ENCODE measurements around the gene GPR173.
A peak's percentile ranks its signal among the peaks of the same experiment; 100 is the strongest.

GPR173 gene

DNA sequence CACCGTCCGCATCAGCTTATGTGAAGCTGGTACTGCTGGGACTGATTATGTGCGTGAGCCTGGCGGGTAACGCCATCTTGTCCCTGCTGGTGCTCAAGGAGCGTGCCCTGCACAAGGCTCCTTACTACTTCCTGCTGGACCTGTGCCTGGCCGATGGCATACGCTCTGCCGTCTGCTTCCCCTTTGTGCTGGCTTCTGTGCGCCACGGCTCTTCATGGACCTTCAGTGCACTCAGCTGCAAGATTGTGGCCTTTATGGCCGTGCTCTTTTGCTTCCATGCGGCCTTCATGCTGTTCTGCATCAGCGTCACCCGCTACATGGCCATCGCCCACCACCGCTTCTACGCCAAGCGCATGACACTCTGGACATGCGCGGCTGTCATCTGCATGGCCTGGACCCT, 28.1 kb downstream of the GPR173 start:
- DNase-seq (ENCODE audit: low spot score in 2 of 2) = no peak
- Histone ChIP-seq H3K9me3 (no peaks in the 10 kb centered on the region), H3K27me3 (ENCODE audit: low read depth) (no peaks in the 10 kb centered on the region), H3K36me3 (replicated peaks) (no peaks in the 10 kb centered on the region), H3K4me3 (no peak overlapping the region), H3K4me1 (peaks cover 14% of the 10 kb centered on the region)
- in situ Hi-C loops (cut with MboI; ENCODE audit: low sequenced_read_pairs) = no loop called here

- no peaks in the 10 kb centered on the region for H3K9me3 ChIP-seq
- H3K36me3 ChIP-seq (replicated peaks) = no peaks in the 10 kb centered on the region
- in situ Hi-C loops (cut with MboI; ENCODE audit: low sequenced_read_pairs) = no loop called here
- H3K4me3 ChIP-seq = no peak overlapping the region
- H3K4me1 ChIP-seq = peaks cover 8% of the 10 kb centered on the region
- DNase-seq (ENCODE audit: low spot score in 2 of 2) = no peak
- H3K27me3 ChIP-seq (ENCODE audit: low read depth) = no peaks in the 10 kb centered on the region
These were observed 28.9 kb downstream of the GPR173 start for GRCh38 chrX:53077207-53078197.

- in situ Hi-C loops (cut with MboI; ENCODE audit: low sequenced_read_pairs) = no loop called here
- Histone ChIP-seq H3K9me3 (no peaks in the 10 kb centered on the region), H3K4me3 (no peak overlapping the region), H3K4me1 (peaks cover 5% of the 10 kb centered on the region; the same call in 1 of the 2 replicates), H3K36me3 (replicated peaks) (no peaks in the 10 kb centered on the region), H3K27me3 (ENCODE audit: low read depth) (no peaks in the 10 kb centered on the region)
- no peak for DNase-seq (ENCODE audit: low spot score in 2 of 2)
These were observed 30.4 kb downstream of the GPR173 start for GRCh38 chrX:53078943-53079342.

GRCh38 chrX:53080628-53081580, 32.3 kb downstream of the GPR173 start:
- Histone ChIP-seq H3K4me1 (peaks cover 5% of the 10 kb centered on the region; the same call in 1 of the 2 replicates), H3K9me3 (no peaks in the 10 kb centered on the region), H3K36me3 (replicated peaks) (peaks cover 14% of the 10 kb centered on the region), H3K4me3 (no peak overlapping the region), H3K27me3 (ENCODE audit: low read depth) (no peaks in the 10 kb centered on the region)
- in situ Hi-C loops (cut with MboI; ENCODE audit: low sequenced_read_pairs) = no loop called here
- DNase-seq (ENCODE audit: low spot score in 2 of 2) = no peak

DNA sequence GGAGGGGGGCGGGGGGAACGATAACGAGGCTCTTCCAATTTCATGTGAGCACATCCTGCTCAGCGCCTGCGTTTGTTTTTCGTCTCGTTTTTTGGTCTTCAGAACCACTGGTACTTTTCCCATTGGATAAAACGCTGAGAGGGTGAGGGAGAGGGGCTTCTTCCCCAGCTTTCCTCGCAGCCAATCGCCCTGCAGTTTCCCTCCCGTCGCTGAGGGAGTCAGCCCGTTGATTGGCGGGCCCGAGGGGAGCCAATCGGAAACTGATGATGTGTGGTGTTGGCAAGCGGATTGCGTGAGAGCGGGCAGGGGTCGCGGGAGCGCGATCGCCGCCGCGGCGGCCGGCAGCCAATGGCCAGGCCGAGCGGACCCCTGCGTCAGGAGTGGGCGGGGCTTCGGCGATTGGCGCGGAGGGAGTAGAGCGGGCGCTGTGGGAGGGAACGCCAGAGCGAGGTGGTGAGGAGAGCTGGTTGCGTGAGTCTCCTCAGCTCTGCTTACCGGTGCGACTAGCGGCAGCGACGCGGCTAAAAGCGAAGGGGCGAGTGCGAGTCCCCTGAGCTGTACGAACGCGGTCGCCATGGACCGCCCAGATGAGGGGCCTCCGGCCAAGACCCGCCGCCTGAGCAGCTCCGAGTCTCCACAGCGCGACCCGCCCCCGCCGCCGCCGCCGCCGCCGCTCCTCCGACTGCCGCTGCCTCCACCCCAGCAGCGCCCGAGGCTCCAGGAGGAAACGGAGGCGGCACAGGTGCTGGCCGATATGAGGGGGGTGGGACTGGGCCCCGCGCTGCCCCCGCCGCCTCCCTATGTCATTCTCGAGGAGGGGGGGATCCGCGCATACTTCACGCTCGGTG, 33.6 kb downstream of the GPR173 start, which contains the start of gene TSPYL2:
TSPYL2 (plus strand) TSS at position 443 of the 848 bp plus-strand sequence; CDS start at position 575, 132 bp downstream.
- Histone ChIP-seq H3K27me3 (ENCODE audit: low read depth) (no peaks in the 10 kb centered on the region), H3K4me1 (peaks cover 5% of the 10 kb centered on the region; the same call in 1 of the 2 replicates), H3K36me3 (replicated peaks) (peaks cover 19% of the 10 kb centered on the region), H3K9me3 (no peaks in the 10 kb centered on the region), H3K4me3 (peak within 1 kb of the TSS; percentile 65)
- peak; percentile 98 to 99 for DNase-seq (ENCODE audit: low spot score in 2 of 2)
- in situ Hi-C loops (cut with MboI; ENCODE audit: low sequenced_read_pairs) = no loop called here

DNA sequence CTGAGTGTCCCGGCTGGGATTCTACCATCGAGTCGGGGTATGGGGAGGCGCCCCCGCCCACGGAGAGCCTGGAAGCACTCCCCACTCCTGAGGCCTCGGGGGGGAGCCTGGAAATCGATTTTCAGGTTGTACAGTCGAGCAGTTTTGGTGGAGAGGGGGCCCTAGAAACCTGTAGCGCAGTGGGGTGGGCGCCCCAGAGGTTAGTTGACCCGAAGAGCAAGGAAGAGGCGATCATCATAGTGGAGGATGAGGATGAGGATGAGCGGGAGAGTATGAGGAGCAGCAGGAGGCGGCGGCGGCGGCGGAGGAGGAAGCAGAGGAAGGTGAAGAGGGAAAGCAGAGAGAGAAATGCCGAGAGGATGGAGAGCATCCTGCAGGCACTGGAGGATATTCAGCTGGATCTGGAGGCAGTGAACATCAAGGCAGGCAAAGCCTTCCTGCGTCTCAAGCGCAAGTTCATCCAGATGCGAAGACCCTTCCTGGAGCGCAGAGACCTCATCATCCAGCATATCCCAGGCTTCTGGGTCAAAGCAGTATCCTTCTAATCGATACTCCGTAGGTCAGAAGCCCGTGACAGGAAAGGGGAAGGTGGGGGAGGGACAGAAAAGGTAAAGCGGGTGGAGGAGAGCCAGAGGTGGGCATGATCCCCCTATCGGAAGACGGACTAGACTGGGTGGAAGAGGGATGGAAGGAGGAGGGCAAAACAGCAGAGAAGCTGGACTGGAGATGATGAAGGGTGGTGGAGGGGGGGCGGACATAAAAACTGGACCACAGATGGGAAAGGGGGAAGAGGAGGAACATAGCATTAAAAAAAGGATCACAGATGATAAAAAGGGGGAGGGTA, 34.4 kb downstream of the GPR173 start:
- Histone ChIP-seq H3K4me1 (peaks cover 5% of the 10 kb centered on the region; the same call in 1 of the 2 replicates), H3K4me3 (peak overlapping the region; percentile 65), H3K27me3 (ENCODE audit: low read depth) (no peaks in the 10 kb centered on the region), H3K9me3 (no peaks in the 10 kb centered on the region), H3K36me3 (replicated peaks) (peaks cover 25% of the 10 kb centered on the region)
- DNase-seq (ENCODE audit: low spot score in 2 of 2) = no peak
- in situ Hi-C loops (cut with MboI; ENCODE audit: low sequenced_read_pairs) = no loop called here

DNA sequence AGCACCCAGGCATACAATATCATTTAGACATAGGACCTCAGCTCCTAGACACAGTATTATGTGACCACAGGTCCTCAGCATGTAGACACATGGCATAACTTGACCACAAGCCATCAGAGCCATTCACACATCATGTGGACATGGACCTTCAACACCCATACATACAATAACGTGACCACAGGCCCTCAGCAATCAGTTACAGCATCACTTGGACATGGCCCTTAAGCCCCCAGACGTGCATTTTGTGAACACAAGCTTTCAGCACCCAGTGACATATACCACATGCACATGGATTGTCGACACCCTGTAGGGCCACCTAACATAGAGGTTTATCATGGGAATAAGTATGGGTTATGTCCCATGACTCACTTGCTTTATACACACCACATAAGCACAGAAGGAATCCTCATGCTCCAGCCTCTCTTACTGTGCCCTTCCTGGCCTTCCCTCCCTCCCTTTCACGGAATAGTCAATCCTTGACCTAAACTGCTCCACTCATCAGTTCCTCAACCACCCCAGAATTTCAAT, 35.5 kb downstream of the GPR173 start:
- in situ Hi-C loops (cut with MboI; ENCODE audit: low sequenced_read_pairs) = no loop called here
- Histone ChIP-seq H3K4me3 (no peak overlapping the region), H3K27me3 (ENCODE audit: low read depth) (no peaks in the 10 kb centered on the region), H3K36me3 (replicated peaks) (peaks cover 30% of the 10 kb centered on the region), H3K4me1 (peaks cover 5% of the 10 kb centered on the region; the same call in 1 of the 2 replicates), H3K9me3 (no peaks in the 10 kb centered on the region)
- no peak for DNase-seq (ENCODE audit: low spot score in 2 of 2)

- H3K4me3 ChIP-seq = no peak overlapping the region
- H3K4me1 ChIP-seq = peaks cover 5% of the 10 kb centered on the region; the same call in 1 of the 2 replicates
- H3K36me3 ChIP-seq (replicated peaks) = peaks cover 30% of the 10 kb centered on the region
- H3K27me3 ChIP-seq (ENCODE audit: low read depth) = no peaks in the 10 kb centered on the region
- no peak for DNase-seq (ENCODE audit: low spot score in 2 of 2)
- in situ Hi-C loops (cut with MboI; ENCODE audit: low sequenced_read_pairs) = no loop called here
- H3K9me3 ChIP-seq = no peaks in the 10 kb centered on the region
These were observed 36.3 kb downstream of the GPR173 start for GRCh38 chrX:53084863-53085262.

DNA sequence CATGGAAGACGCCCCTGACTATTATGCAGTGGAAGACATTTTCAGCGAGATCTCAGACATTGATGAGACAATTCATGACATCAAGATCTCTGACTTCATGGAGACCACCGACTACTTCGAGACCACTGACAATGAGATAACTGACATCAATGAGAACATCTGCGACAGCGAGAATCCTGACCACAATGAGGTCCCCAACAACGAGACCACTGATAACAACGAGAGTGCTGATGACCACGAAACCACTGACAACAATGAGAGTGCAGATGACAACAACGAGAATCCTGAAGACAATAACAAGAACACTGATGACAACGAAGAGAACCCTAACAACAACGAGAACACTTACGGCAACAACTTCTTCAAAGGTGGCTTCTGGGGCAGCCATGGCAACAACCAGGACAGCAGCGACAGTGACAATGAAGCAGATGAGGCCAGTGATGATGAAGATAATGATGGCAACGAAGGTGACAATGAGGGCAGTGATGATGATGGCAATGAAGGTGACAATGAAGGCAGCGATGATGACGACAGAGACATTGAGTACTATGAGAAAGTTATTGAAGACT, 37.2 kb downstream of the GPR173 start:
- Histone ChIP-seq H3K36me3 (replicated peaks) (peaks cover 30% of the 10 kb centered on the region), H3K27me3 (ENCODE audit: low read depth) (no peaks in the 10 kb centered on the region), H3K9me3 (no peaks in the 10 kb centered on the region), H3K4me3 (no peak overlapping the region), H3K4me1 (peaks cover 5% of the 10 kb centered on the region; the same call in 1 of the 2 replicates)
- in situ Hi-C loops (cut with MboI; ENCODE audit: low sequenced_read_pairs) = no loop called here
- no peak for DNase-seq (ENCODE audit: low spot score in 2 of 2)

- in situ Hi-C loops (cut with MboI; ENCODE audit: low sequenced_read_pairs) = no loop called here
- Histone ChIP-seq H3K4me3 (no peak overlapping the region), H3K27me3 (ENCODE audit: low read depth) (no peaks in the 10 kb centered on the region), H3K36me3 (replicated peaks) (peaks cover 30% of the 10 kb centered on the region), H3K4me1 (peaks cover 5% of the 10 kb centered on the region; the same call in 1 of the 2 replicates), H3K9me3 (no peaks in the 10 kb centered on the region)
- DNase-seq (ENCODE audit: low spot score in 2 of 2) = no peak
These were observed 37.9 kb downstream of the GPR173 start for GRCh38 chrX:53086464-53086863.

- Histone ChIP-seq H3K4me1 (peaks cover 5% of the 10 kb centered on the region; the same call in 1 of the 2 replicates), H3K27me3 (ENCODE audit: low read depth) (no peaks in the 10 kb centered on the region), H3K36me3 (replicated peaks) (peaks cover 30% of the 10 kb centered on the region), H3K4me3 (no peak overlapping the region), H3K9me3 (no peaks in the 10 kb centered on the region)
- in situ Hi-C loops (cut with MboI; ENCODE audit: low sequenced_read_pairs) = no loop called here
- no peak for DNase-seq (ENCODE audit: low spot score in 2 of 2)
These were observed 38.8 kb downstream of the GPR173 start for GRCh38 chrX:53087388-53087831.
